Measurements from ENCODE around the gene OTOR.

DNA sequence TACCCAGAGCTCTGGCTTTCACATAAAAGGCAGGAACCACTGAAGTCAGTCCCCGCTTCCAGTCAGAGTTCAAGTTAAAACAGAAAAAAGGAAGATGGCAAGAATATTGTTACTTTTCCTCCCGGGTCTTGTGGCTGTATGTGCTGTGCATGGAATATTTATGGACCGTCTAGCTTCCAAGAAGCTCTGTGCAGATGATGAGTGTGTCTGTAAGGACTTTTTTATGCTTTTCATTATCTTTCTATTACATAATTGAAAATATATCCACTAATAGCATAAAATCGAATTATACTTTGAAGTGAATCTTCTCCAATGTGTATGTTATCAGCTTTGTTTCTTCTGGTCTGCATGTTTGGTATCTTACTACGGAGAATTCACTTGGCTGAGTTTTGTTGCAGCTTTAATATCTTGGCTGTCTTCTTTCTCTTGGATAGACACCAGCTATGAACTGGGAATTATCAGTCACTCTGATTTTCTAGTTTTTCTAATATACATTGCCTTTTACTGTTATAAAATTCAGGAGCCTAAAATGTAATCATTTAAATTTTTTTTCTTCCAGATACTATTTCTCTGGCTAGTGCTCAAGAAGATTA is at the start of gene OTOR:
- TF ChIP-seq EZH2 (IDR thresholded peaks at IDR 0.05) (no peak), POLR2AphosphoS5 (IDR thresholded peaks at IDR 0.05; ENCODE audit: borderline replicate concordance, low read depth, low read length) (no peak)
